ENCODE data around the gene VASN.
"Not testable (repeated sequence)": the region's sequence is repeated elsewhere in the genome, so short reads cannot be mapped to it uniquely, and the experiment has no call there.

The VASN gene
- long read RNA-seq, donor 1, transcript VASN-201 (2 exons, 2,806 nt) = major isoform, 33 of 33 reads
- long read RNA-seq, donor 1, partial matches to known transcripts = 0 of 33 reads
- long read RNA-seq, donor 1, other reads (novel, unspliced or antisense) = 0 of 33 reads
- long read RNA-seq, donor 2, transcript VASN-201 (2 exons, 2,806 nt) = major isoform, 26 of 26 reads
- long read RNA-seq, donor 2, partial matches to known transcripts = 0 of 26 reads
- long read RNA-seq, donor 2, other reads (novel, unspliced or antisense) = 0 of 26 reads
- long read RNA-seq, donor 3, transcript VASN-201 (2 exons, 2,806 nt) = major isoform, 29 of 29 reads
- long read RNA-seq, donor 3, partial matches to known transcripts = 0 of 29 reads
- long read RNA-seq, donor 3, other reads (novel, unspliced or antisense) = 0 of 29 reads
- long read RNA-seq, donor 4, transcript VASN-201 (2 exons, 2,806 nt) = major isoform, 32 of 53 reads
- long read RNA-seq, donor 4, partial matches to known transcripts = 21 of 53 reads
- long read RNA-seq, donor 4, other reads (novel, unspliced or antisense) = 0 of 53 reads
- long read RNA-seq, donor 5, transcript VASN-201 (2 exons, 2,806 nt) = major isoform, 33 of 33 reads
- long read RNA-seq, donor 5, partial matches to known transcripts = 0 of 33 reads
- long read RNA-seq, donor 5, other reads (novel, unspliced or antisense) = 0 of 33 reads
- long read RNA-seq, donor 6, transcript VASN-201 (2 exons, 2,806 nt) = major isoform, 50 of 50 reads
- long read RNA-seq, donor 6, partial matches to known transcripts = 0 of 50 reads
- long read RNA-seq, donor 6, other reads (novel, unspliced or antisense) = 0 of 50 reads
- long read RNA-seq, donor 7 = 0 reads
- long read RNA-seq, donor 8, transcript VASN-201 (2 exons, 2,806 nt) = major isoform, 30 of 30 reads
- long read RNA-seq, donor 8, partial matches to known transcripts = 0 of 30 reads
- long read RNA-seq, donor 8, other reads (novel, unspliced or antisense) = 0 of 30 reads

DNA sequence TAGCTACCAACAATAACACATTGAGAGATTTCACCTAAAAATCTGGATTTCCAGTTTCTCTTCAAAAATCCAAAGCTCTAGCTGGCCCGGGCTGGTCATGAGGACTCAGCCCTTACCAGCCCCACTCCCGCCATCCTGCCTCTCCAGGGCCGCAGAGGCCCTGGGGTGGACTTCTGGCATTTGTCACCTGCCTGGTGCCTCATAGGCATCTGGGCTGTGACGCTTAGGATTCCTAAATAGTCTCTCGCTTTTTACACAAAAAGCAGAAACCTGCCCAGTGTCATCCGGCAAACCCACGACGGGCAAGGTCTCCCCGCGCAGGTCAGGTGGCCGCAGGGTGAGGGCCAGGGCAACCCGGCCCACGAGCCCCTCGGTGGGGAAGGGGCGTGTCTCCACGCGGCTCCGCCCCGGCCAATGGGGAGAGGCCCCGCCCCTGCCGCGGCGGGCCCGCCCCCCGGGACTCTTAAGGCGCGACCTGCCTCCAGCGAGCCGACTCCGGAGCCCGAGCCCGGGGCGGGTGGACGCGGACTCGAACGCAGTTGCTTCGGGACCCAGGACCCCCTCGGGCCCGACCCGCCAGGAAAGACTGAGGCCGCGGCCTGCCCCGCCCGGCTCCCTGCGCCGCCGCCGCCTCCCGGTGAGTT is at the start of gene VASN:
Gene VASN (plus strand): TSS at position 492 of the 644 bp plus-strand sequence. CDS start 9,030 bp downstream, outside the sequence.
- peak; percentile 88 for DNase-seq

DNA sequence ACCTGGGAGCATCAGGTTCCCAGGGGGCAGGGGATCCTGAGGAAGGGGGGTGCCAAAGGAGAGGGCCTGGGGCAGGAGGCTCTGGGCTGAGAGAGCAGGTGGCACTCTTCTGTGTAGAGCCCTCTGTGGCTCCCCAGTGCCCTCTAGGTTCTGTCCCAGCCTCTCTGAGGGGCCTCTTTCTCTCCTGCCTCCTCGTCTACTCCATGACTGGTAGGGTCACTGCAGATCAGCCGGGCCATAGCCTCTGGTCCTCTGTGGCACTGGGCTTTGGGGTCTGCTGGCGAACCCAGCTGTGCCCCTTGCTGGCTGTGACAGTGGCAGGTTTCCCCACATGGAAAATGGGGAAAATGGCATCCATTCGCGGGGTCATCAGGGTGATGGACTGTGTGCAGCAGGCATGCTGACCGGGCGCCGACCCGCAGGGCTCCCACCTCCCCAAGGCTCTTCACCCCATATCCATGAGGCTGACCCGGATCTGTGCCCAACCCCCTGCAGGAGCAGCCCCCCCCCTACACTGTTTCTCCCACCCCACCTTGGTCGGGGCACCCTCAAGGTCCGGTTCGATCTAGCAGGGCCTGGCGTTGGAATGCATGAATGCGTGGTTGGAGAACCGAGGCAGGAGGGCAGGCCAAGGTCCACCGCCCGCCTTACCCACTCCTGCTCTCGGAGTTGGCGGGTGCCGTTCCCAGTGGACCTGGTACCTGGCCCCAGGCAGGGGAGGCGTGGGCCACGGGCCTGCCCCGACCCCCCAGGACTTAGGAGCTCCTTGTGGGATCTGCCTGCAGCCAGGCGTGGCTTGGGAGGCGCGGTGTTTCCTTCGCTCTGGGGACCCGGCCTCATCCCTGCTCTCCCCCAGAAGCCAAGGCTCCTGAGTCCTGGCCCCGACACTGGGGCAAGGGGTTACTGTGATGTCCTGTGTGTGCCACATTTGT is 49.3 kb upstream of the VASN start:
- DNase-seq = no peak

DNA sequence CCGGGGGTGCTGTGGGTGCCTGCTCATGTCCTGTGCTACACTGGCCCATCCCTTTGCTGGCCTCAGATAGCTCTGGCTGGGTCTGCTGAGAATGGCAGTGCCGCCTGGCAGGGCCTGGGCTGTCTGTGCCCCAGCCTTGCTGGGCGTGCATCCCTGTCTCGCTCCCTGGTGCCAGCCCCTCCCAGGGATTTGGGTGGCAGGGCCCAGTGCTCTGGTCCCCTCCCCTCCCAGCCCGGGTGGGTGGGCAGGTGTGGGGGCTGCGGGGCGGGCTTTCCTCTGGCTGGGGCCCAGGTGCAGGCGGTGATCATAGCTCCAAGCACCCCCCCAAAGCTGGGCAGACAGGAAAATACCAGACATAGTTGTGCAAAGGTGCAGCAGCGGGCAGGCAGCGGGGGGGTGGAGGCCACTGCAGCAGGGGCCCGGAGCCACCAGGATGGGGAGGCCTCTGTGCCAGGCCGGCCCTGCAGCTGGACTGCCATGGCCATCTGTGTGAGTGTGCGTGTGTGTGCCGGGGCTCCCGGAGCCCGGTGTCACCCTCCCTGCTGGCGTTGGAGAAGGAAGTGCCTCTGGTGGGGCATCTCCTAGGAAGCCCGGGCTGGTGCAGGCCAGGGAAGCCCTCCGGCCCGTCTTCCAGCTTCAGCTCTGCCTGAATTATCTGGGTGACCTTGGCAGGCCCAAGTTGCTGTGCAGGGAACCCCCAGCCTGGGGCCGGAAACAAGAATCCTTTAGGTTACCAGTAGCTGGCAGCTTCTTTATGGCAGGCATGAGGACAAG is 48.4 kb upstream of the VASN start:
- no peak for DNase-seq

DNA sequence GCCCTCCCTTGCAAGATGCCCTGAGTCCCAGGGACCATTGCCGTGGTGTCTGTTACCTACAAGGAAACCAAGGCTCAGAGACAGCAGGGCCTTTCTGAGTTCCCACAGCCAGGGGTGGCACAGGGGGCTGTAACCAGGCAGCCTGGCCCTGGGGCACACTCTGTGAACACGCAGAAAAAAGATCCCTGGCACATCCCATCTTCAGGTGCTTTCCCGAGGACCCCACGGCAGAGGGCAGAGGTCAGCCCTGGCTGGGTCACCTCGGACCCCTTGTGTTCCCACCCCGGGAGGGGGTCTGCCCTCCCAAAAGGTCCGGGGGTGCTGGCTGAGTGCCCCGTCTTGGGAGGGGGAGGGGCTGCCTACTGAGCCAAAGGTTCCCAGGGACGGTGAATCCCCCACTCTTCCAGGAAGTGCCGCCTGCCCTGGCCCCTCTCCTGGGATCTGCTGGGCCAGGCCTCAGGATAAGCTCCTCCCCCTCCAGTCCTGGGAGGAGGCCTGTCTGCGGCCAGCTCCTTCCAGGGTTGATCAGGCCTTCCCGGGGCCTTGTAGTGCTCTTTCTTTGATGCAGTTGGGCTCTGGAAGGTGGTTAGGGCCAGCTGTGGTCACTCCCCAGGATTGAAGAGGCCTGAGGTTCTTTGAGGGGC is 47.7 kb upstream of the VASN start:
- DNase-seq = no peak

- no peak for DNase-seq
These were observed 47.0 kb upstream of the VASN start for GRCh38 chr16:4324492-4325252.

GRCh38 chr16:4325253-4325758 is 46.3 kb upstream of the VASN start:
- DNase-seq = no peak

GRCh38 chr16:4327386-4328045 is 44.1 kb upstream of the VASN start:
- DNase-seq = no peak

GRCh38 chr16:4328046-4328781 is 43.4 kb upstream of the VASN start:
- DNase-seq = peak; percentile 73

- no peak for DNase-seq
These were observed 42.6 kb upstream of the VASN start for GRCh38 chr16:4328782-4329775.

DNA sequence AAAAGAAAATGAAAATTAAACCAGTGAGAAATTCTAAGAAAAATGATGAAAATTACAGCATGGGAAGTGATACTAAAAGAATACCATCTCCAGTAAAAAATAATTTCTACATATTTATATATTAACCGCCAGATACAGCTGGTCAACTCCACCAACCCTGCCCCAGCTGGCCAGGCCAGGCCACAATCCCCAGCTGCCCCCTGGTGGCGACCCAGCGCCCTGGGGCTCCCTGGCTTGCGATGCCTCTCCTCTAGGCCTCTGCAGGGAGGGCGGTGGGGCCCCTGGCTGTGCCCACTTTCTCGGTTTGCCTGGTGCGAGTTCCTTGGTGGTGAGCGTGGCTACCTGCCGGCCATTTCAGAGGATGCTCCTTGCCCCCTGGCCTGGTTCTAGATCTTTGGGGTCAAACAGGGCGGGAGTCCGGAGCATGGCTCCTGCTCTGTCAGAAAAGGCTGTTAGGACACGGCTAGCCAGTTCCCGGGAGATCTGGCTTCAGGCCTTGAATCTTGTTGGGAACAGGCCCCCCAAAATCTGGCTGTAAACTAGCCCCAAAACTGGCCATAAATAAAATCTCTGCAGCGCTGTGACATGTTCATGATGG is 41.3 kb upstream of the VASN start:
- DNase-seq = peak; percentile 67

DNA sequence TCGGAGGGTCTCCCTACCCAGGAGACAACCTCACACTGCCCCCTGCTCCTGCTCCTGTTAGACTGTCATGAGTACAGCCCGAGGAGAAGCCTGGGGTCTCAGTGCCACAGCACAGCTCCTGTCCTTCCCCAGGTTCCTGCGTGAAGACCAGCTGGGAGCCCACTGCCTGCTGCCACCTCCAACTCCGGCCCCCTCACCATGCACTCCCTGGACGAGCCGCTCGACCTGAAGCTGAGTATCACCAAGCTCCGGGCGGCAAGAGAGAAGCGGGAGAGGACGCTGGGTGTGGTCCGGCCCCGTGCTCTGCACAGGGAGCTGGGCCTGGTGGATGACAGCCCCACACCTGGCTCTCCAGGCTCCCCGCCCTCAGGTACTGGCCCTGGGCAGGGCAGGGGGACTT is 39.6 kb upstream of the VASN start:
- no peak for DNase-seq

- no peak for DNase-seq
These were observed 38.9 kb upstream of the VASN start for GRCh38 chr16:4332623-4333307.

- DNase-seq = no peak
These were observed 38.4 kb upstream of the VASN start for GRCh38 chr16:4333308-4333638.

- not testable (repeated sequence) for DNase-seq
These were observed 37.9 kb upstream of the VASN start for GRCh38 chr16:4333714-4334113.

- no peak for DNase-seq
These were observed 36.7 kb upstream of the VASN start for GRCh38 chr16:4334724-4335495.
